ENCODE measurements around the gene SNAP91.

Gene SNAP91

DNA sequence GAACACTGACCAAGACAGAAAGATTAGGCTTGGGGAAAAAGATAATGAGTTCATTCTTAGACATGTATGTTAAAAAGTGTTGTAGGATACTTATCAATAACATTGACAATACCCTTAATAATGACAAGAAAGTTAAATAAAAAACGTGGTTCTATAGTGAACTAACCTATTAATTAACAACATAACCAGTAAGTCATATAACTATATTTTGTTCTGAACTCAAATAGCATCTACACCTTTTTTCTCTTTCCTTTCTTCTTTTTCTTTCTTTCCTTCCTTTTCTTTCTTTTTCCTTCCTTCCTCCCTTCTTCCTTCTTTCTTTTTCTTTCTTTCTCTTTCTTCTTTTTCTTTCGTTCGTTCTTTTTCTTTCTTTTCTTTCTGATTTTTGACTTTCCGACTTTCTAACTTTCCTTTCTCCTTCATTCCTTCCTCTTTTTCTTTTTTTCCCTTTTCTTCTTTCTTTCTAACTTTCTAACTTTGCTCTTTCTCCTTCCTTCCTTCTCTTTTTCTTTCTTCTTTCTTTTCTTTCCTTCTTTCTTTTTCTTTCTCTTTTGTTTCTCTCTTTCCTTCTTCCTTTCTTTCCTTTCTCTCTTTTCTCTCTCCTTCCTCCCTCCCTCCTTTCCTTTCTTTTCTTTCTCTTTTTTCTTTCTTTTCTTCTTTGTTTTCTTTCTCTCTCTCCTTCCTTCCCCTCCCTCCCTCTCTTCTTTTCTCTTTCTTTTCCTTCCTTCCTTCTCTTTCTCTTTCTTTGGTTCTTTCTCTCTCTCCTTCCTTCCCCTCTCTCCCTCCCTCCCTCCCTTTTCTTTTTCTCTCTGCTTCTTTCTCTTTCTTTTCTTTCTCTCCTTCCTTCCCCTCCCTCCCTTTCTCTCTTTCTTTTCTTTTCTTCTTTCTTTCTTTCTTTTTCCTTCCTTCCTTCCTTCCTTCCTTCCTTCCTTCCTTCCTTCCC, 172.0 kb downstream of the SNAP91 start:
- no peak for DNase-seq

DNA sequence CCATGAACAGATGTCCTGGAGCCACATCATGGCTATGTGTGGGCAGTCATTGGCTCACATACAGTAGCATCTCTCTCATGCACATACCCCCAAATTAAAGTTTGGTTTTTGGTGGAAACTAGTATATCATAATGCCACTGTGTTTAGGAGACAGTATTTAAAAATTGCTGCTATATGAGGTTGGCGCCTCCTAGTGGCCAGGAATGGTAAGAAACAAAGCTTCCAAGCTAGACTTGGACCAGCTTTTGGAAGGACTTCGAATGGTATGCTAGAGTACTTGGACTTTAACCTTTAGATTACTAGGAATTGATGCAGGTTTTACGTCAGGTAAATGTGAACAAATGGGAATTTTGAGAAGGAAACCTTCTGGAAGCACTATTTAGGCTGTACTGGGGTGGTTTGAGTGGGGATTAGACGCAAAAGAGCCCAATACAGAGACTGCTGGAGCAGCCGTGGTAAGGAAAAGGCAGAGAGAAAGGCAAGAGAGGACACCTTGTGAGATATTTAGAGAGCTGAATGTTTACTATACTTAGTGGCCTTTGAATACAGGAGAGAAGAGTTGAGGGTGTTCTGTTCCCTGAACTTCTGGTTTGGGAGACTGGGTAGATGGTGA, 172.8 kb downstream of the SNAP91 start:
- DNase-seq: no peak

DNA sequence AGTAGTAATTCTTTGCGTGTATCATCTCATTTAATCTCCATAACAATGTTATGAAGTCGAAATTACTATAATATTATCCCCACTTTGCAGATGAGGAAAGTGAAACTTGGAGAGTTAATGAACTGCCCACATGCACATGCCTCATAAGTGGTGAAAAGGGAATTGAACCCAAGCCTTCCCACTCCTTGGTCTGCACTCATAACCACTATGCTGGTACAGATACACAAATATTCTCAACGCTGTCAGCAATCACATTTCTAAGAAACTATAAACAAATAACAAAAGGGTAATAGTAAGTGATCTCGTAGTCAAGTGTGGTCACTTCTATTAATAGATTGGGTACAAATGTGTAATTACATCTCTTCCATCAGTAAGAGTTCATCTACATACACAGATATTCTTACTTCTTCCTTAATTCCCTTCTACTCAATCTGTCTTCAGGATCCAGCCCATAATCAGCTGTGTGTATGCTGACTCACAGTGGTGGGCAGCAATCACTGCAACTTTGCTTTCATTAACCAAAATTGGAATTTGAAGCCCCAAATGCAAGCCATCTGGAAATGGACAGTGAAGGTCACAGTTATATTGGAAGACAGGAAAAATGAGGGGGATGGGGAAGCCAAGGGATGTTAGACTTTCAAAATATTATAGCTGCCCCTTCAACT, 190.0 kb downstream of the SNAP91 start:
- no peak for DNase-seq

DNA sequence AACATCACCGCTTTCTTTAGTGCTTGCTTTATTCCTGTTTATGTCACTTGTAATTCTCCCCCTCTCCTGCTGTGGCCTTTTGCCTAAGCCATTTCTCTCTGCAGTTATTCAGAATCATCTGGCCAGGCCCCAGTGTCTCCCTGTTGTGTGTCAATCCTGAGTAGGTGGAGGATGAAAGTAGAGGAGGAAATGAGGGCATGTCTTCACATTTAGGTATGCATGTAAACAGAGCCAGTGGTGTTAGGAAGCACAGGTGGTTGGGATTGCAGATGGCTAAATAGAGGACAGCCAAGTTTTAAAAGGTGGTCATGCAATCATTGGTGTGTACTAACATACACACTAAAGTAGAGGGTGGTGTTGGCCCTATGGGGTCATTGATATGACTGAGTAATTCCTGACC, 191.4 kb downstream of the SNAP91 start:
- no peak for DNase-seq

DNA sequence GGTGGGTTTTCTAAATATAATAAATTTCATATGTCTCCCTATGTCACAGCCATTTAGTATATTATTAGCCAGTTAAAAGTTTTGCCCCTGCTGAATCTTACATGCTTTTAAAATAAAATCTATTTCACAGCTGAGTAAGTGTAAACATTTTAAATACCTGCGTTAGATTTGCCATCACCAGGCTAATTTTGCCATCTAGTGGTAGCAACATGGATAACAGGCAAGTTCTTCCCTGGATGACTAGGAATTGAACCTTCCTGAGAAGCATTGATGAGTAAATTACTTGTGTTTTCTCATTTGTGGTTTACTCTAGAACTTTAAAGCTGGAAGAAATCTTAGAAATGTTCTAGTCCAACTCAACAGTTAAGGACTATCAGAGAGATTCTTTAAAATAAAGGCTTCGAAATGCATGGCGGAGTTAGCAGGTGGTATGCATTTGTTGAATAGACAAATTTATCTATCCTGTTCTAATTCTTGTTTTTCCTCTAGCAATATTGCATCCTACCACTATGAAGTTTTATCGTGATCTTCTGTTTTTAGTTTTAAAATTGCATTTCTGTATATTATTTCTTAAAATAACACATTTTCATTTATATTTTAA, 193.9 kb downstream of the SNAP91 start:
- DNase-seq: no peak

DNA sequence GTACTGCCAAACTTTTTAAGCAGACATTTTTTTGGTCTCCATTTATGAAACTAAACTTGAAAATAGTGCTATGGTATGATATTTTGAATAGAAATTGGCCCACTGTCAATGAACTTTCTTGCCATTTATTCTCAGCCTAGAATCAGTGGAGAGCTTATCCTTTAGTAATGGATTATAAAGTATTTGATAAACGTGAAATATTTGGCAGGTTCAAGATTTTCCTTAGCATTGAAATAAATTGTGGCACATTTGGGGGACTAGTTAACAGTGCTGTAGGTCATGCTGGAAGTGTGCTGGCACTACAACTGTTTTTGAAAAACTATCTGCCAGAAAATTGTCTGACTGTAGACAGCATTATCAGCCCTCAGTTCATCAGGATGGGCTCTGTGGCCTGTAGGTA, 194.4 kb downstream of the SNAP91 start:
- no peak for DNase-seq

DNA sequence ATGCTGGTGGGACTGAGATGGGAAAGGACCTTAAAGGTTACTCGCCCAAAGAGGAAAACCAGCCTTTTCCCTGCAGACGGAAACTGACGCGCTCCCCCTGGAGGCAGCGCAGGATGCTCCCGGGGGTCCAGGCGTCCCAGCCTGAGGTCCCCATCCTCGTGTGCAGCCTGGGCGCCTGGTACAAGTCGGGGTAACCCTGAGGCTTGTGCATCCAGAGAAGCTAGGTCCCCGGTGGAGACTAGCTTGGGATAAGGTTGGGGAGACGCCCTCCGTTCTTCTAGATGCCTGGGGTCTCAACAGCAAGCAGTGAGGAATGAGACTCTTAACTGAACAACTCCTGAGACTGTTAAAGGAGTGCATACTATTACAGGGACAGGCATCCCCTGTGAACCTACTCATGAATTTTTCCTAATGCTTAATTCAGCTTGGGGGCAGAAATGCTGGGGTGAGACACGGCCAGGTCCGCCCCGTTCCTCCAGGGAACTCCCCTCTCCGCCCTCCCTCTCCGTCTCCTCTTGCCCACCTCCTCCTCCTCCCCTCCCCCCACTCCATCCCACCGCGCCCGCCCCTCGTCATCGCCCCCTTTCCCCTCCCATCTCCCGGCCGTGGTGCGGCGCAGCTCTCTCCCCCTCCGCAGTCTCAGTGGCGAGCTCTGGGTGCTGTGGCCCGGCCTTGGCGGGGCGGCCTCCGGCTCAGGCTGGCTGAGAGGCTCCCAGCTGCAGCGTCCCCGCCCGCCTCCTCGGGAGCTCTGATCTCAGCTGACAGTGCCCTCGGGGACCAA, 196.8 kb downstream of the SNAP91 start, which contains the start of gene PRSS35:
PRSS35 (plus strand) TSS at position 634 of the 781 bp plus-strand sequence. CDS start 10,908 bp downstream, outside the sequence.
- DNase-seq: no peak

DNA sequence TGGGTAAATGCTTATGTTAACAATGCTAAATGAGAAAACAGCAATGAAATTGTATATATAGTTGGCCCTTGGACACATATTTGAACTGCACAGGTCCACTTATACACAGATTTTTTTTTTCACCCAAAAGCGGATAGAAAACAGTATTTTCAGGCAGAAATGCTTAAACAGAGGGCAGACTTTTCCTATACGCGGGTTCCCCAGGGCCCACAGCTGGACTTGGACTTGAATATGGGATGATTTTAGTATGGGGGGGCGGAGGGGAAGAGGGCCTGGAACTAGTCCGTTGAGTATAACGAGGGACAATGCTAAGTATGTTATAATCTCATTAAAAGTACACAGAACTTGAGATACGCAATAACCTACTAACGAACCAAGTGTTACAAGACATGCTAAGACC, 197.6 kb downstream of the SNAP91 start:
- no peak for DNase-seq

DNA sequence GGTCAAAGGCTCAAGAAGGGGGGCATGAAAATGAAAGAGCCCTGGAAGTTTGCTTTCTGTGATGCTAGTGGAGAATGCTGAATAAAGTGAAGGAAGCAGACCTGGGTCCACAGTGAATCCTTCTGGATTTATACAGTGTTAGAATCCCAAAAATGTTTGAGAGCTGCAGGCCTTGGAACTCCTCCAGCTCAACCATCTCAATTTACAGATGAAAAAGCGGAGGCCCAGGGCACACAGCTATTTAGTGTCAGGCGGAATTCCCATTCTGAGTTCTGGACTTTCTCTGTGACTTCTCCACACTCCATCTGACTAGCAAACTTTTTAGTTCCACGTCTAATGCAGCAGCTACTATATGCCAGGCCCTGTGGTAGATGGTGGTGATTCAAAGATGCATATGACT, 198.1 kb downstream of the SNAP91 start:
- no peak for DNase-seq

DNA sequence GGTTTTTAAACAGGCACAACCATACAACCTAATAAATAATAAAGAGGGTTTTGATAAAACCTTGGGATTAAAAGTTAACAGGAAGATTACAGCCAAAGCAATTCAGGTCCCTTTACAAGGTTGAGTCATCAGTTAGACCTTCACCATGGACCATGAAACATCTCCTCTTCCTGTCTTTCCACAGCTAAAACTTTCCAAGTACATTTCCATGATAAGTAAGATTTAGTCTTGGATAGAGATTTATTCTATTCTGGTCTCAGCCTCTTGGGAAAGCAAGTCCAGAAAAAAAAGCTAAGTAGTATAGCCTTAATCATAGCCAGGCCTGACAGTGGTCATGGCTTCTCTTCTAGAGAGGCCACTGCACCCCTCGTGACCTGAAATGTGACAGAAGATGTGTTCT, 199.5 kb downstream of the SNAP91 start:
- DNase-seq: no peak

DNA sequence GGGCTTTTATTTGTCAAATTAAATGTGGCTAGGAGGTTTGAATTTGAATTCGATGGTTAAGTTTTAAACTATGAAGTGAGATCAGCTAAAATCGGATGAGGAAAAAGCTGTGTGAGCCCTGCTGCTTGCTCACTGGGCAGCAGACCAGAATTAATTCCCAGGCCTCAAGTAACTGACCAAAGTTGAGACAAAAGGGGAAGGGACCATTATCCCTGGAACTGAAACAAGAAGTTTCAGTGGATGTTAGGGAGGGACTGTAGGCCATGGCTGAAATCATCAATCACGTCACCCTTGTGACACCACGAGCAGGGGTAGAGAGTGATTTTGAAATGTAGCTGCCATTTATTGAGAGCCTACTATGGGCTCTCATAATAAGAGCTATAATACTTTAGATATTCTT, 203.5 kb downstream of the SNAP91 start:
- DNase-seq: no peak
